HG03025 (cell line): ENCODE measurements around the gene RASA3.

Source experiments
- ATAC-seq: cut with Tn5 transposase; IDR thresholded peaks from one replicate; pipeline ENCODE4 v1.9.1; 2021; ENCODE audit warnings: mild to moderate bottlenecking, moderate library complexity; ENCODE audit not compliant: unreplicated experiment, low FRiP score

Gene RASA3

GRCh38 chr13:113962975-113963374 lies 169.4 kb downstream of the RASA3 start:
- no peak for ATAC-seq

- no peak for ATAC-seq
Observed at GRCh38 chr13:113962386-113962785, 170.0 kb downstream of the RASA3 start.

GRCh38 chr13:113960276-113960948 lies 172.0 kb downstream of the RASA3 start:
- ATAC-seq, result no peak

- ATAC-seq, result no peak
Observed at GRCh38 chr13:113959198-113959597, 173.2 kb downstream of the RASA3 start.

GRCh38 chr13:113958373-113958772 lies 174.1 kb downstream of the RASA3 start:
- no peak for ATAC-seq

GRCh38 chr13:113956571-113956970 lies 175.9 kb downstream of the RASA3 start:
- ATAC-seq, result no peak

GRCh38 chr13:113955691-113956090 lies 176.7 kb downstream of the RASA3 start:
- no peak for ATAC-seq

- no peak for ATAC-seq
Observed at GRCh38 chr13:113955235-113955634, 177.2 kb downstream of the RASA3 start.

- no peak for ATAC-seq
Observed at GRCh38 chr13:113954046-113954835, 178.2 kb downstream of the RASA3 start.

GRCh38 chr13:113953561-113953960 lies 178.9 kb downstream of the RASA3 start:
- no peak for ATAC-seq

- no peak for ATAC-seq
Observed at GRCh38 chr13:113952983-113953520, 179.4 kb downstream of the RASA3 start.

- ATAC-seq, result no peak
Observed at GRCh38 chr13:113952151-113952982, 180.1 kb downstream of the RASA3 start.

- peak; percentile 57 for ATAC-seq
Observed at GRCh38 chr13:113951246-113951999, 181.0 kb downstream of the RASA3 start.

GRCh38 chr13:113950451-113951245 lies 181.8 kb downstream of the RASA3 start:
- peak; percentile 9 for ATAC-seq

- no peak for ATAC-seq
Observed at GRCh38 chr13:113949546-113949945, 182.9 kb downstream of the RASA3 start.

GRCh38 chr13:113948034-113948742 lies 184.2 kb downstream of the RASA3 start:
- ATAC-seq, result no peak

GRCh38 chr13:113947311-113948033 lies 185.0 kb downstream of the RASA3 start:
- ATAC-seq, result no peak
